GM19438 (cell line): Measurements from ENCODE around the gene MTURN.

Source experiments
- ATAC-seq: cut with Tn5 transposase; IDR thresholded peaks from one replicate; pipeline ENCODE4 v1.9.1; 2021; ENCODE audit warnings: low read depth; ENCODE audit not compliant: unreplicated experiment

MTURN gene

GRCh38 chr7:30159163-30159562 lies 24.4 kb downstream of the MTURN start:
- ATAC-seq, result no peak

DNA sequence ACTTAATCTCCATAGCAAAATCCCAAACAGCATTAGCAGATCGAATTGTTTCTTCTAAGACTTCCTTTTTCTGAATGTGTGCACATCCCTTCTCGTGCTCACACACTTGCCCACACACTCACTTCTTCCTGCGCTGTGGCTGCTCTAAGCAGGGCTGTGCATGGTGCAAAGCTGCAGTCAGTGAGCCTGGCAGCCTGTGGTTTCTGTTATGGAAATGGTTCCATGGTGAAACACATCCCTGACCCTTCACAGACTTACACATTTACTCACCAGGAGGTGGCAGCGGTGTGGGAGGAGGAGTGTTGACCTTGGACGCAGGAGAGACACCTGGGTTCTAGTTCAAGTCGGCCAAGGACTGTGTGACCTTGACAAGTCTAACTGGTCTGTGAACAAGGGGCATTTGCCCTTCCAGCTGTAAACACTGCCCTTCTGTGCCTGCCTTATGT lies 24.9 kb downstream of the MTURN start:
- no peak for ATAC-seq

DNA sequence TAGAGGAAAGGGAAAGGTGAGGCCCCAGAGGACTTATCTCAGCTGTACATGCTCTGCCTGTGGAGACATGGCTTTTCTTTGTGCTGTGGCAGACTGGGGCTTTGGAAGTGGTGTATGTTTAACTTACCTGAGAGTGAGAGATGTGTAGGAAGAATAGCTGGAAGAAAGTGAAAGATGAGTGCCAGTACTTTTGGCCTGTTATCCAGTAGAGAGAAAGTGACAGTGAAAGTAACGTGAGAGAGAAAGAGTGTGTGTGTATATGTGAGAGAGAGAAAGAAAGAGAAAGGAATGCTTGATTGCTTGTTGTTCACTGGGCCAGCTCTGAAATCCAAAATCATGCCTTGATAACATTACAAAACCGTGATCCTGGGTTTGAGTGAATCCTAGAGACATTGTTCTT lies 25.5 kb downstream of the MTURN start:
- ATAC-seq, result no peak

- ATAC-seq, result no peak
Observed at GRCh38 chr7:30162133-30162532, 27.3 kb downstream of the MTURN start.

GRCh38 chr7:30162622-30163124 lies 27.9 kb downstream of the MTURN start:
- no peak for ATAC-seq

DNA sequence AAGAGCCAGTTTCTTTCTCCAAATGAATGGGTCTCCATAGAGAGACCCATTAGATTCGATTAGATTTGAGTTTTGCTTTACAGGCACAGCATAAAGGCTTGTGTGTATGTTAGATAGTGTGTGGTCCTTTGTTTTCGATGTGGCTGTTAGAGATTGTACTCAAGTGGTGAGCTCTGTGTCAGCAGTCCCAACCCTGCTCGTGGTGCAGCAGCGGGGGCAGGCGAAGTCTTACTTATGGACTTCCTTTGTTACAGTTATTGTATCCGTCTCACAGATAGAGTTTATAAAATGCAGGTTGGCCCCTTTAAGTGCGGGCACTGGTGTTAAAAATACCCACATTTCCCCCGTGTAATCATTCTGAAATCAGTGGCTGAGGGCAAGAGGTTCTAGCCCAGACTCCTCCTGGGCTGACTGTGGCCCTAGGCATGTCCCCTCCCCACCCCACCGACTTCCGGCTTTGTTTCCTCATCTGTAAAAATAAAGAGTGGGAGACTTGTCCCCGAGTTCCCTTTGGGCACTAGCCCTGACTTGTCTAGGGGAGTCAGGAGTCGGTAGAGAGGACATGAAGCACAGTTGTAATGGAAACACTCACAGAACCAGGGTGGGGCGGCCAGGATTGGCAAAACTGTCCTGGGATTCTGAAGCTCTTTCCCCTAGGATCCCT lies 28.6 kb downstream of the MTURN start:
- no peak for ATAC-seq

DNA sequence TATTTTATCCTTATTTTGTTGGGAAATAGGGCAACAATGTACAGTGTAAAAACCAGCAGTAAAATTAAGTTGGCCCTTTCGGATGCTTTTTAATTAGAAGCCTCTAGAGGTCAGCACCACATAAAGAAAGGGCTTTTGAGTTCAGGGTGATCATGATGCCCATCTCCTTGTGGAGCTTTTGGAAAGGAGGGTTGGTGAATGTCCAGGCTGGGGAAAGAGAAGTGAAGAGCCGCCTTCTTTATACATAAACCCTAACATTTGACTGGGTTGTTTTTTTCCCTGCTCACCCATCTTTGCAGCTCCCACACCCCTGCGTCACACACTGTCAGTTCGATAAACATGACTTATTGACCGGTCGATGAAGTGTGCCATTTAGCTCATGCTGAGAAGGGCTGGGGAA lies 29.8 kb downstream of the MTURN start:
- no peak for ATAC-seq

DNA sequence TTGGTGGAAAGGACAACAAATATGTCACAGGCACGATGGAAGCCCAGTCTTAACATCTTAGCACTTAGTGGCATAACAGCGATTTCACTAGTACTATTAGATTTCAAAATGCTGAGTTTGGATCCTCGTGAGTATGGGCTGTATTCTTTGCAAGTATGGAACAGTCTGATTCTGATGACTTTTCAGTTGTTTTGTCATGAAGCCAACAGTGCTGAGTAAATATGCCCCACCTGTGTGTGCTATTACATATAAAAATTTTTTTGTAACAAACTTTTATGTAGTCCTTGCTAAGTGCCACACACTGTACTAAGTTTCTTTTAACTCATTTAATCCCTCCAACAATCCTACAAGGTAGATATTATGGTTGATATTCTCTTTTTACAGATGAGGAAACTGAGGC lies 30.8 kb downstream of the MTURN start:
- no peak for ATAC-seq

GRCh38 chr7:30166155-30166840 lies 31.5 kb downstream of the MTURN start:
- ATAC-seq, result no peak

GRCh38 chr7:30166841-30167235 lies 32.1 kb downstream of the MTURN start:
- no peak for ATAC-seq

DNA sequence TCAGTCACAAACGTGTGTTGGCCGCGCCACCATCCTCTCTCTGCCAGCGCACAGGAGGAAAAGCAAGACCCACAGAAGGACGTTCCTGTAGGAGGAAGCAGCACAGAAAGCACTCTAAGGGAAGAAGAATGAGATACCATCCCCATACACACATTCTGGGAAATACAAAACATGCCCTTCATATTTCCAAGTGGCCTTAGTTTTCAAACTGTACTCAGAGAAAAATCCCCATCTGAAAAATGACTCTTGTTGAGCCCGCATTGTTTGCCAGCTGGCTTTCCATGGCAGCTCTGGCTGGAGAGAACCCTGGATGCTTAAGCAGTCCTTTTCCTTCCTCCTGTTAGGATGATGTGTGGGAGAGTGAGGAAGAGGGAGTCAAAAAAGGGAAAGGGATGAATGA lies 33.1 kb downstream of the MTURN start:
- ATAC-seq, result no peak

- no peak for ATAC-seq
Observed at GRCh38 chr7:30168835-30169573, 34.2 kb downstream of the MTURN start.

DNA sequence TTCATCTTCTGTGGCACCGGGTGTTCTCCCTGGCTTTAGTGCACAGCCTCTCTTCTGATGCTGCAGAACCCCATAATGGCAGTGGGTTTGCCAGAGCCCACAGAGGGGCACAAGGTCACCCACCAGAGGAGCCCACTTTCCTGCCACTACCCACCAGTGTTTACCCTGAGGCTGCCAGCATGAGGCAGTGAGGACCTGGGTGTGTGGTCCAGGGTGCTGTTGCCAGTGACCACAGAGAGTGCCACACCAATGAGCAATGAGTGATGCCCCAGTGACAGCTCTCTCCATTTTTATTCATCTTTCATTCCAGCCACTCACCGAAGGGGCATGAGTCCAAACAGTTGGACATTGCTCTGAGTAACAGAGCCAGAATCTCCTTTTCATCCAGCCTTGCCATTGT lies 34.8 kb downstream of the MTURN start:
- no peak for ATAC-seq

DNA sequence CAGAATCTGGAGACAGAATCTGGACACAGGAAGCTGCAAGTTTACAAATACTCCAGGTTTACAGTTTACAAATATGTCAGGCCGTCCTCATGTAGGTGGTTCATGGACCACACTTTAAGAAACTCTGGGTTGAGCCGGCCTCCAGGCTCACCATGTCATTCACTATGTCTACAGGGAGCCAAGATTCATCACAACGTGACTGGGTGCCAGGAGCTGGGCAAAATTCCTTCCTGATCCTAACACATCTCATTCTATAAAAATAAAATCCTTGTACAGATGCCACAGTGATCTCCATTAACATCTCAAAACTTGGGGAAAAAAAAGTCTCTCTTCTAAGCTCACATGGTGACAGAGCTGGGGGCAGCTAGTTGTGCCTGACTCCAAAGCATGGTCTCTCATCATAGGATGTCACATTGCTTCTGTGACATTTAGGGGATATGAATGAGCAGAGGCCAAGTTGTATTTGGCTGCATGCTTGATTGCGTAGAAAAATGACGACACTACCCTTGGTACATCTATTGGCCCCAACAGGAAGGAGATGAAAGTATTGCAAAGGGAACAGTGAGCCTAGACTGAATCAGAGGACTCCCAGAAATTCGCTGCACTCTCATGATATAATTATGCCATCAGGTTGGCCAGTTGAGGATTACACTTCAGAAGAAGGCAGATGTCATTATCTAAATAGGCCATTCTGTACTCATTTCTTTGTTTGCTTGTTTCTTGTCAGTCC lies 35.9 kb downstream of the MTURN start:
- ATAC-seq, result no peak

DNA sequence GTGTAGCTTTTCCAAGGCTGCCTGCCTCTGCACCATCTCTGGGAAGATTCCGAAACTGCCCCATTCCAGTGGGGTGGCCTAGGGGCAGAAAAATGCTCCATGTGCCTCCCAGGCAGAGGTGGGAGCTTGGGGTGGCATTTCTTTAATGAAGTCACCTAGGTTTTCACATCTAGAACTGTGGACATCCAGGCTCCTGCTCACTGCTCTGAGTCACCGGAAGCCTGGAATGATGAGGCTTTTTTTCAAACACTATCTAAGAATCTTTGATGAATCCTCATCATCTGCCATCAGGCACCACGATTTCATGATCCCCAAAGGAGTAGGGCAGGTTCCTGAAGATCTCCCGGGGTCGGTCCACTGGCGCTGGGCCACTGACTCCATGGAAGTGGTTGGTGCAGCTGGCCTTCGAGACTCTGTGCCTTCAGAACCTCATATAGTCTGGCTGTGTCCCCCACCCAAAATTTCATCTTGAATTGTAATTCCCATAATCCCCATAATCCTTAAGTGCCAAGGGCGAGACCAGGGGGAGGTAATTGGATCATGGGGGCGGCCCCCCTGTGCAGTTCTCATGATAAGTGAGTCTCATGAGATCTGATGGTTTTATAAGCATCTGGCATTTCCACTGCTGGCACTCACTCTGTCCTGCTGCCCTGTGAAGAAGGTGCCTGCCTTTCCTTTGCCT lies 37.1 kb downstream of the MTURN start:
- ATAC-seq, result no peak

DNA sequence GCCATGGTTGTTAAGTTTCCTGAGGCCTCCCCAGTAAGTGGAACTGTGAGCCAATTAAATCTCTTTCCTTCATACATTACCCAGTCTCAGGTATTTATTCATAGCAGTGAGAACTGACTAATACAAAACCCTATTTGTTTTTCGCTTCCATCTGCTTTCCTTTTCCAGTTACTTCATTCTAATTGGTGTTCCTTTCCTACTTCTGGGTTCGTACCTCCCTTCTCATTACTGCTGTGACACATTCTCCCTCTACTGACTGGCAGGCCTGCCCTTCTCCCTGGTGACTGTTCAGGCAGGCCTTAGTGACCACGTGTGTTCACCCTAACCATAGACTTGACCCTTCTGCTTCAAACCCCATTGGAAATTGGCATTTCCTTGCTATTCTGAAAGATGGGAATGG lies 37.7 kb downstream of the MTURN start:
- no peak for ATAC-seq

DNA sequence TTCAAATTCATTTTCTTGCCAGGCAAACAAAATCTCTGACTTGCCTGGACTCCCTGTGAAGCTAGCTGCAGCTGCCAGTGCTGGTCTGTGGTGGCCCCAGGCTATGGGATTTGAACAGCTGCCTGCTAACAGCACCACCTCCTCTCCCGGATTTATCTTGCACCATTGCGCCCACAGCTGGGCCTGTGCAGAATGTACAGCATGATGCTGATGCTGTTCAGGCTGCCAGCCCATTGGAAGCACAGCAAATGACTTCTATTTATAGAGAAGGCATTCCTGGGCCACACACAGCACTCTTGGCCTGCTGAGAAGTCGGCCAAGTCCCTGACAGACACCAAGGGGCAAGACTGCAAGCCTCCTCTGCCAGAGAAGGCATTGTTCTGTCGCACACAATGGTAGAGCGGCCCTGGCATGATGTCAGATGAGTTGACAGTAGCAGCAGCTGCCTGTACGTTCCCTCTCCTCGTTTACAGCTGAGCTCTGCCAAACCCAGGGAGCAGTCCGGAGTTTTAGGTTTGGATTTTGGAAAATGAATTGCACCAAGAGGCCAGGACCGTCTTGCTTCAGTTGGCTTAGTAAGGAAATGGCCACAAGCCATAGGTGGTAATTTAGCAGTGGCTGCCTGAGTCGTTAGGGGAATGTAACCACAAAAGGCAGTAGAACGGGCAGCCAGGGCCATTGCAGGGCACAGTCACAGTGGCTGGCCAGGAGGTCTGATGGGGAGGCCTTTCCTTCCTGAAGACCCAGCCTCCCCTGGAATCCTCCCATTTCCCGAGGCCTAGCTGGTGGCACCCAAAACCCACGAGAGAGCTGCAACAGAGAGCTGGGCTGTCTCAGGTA lies 38.5 kb downstream of the MTURN start:
- no peak for ATAC-seq

GRCh38 chr7:30175180-30175579 lies 40.4 kb downstream of the MTURN start:
- ATAC-seq, result no peak

DNA sequence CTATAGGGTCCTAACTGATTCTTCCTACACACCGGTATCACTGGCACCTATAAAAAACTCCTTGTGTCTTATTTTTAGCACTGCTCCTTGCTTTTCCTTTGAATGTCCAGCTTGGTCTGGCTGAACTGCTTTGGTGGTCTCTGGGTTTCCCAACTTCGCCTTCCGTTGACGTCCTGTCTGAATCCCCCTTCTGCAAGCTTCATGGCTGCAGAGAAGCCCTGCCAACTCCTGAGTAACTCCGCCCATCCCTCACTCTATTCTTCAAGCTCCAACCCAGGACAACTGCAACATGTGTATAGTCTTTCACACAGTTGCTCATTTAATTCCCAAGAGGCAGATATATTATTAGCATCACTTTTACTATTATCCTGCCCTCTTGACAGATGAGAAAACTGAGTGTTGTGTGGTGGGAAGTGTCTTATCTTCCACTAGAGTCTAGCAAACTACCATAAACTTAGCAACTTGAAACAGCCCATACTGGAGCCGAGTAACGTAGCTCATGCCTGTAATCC lies 40.9 kb downstream of the MTURN start:
- no peak for ATAC-seq
